Tibial nerve (tissue), 4 donors: ENCODE measurements around the gene BCR. TPM values are rescaled to one million over a fixed set of nuclear protein-coding genes. Genes with fewer than 3 reads are reported as not detected.

Experiments
- DNase-seq, 2 donors: peaks; one replicate each; pipeline ENCODE4 v3.0.0-alpha.2; 2019; ENCODE audit warnings: low spot score in 2 of 2
- H3K27ac ChIP-seq, 4 donors: fragments of 200-600 bp; sonication (generic) in 3 of 4; one replicate each; pipeline ENCODE4 v1.5.1; 2017 to 2019; ENCODE audit warnings: mild to moderate bottlenecking in 1 of 4
- H3K27me3 ChIP-seq, 2 donors: fragments of 200-600 bp; sonication (generic) in 1 of 2; one replicate each; pipeline versions ENCODE4 v1.5.1 to v1.6.0; 2017 to 2019
- H3K36me3 ChIP-seq, 3 donors: fragments of 200-600 bp; sonication (generic); one replicate each; pipeline ENCODE4 v1.5.1; 2018 to 2019
- H3K4me1 ChIP-seq, 4 donors: fragments of 200-600 bp; sonication (generic) in 3 of 4; one replicate each; pipeline ENCODE4 v1.5.1; 2017 to 2019
- H3K4me3 ChIP-seq, 4 donors: fragments of 200-600 bp; sonication (generic) in 3 of 4; one replicate each; pipeline ENCODE4 v1.5.1; 2017 to 2019; ENCODE audit warnings: mild to moderate bottlenecking in 1 of 4, moderate library complexity in 1 of 4
- H3K9me3 ChIP-seq, 4 donors: fragments of 200-600 bp; sonication (generic) in 3 of 4; one replicate each; pipeline ENCODE4 v1.5.1; 2017 to 2019
- EP300 ChIP-seq, 2 donors: sonication (generic); formaldehyde crosslinking; IDR thresholded peaks; one replicate each; pipeline ENCODE4 v1.6.1; 2017; ENCODE audit warnings: antibody characterized with exemption in 2 of 2, mild to moderate bottlenecking in 1 of 2
- POLR2A ChIP-seq, 2 donors: fragments of 450-650 bp; IDR thresholded peaks; one replicate each; pipeline ENCODE4 v1.6.1; 2017; ENCODE audit warnings: antibody characterized with exemption in 2 of 2, mild to moderate bottlenecking in 2 of 2, moderate library complexity in 2 of 2
- WGBS, 2 donors: methylation state at CpG; one replicate each; pipeline ENCODE4 v1.1.5; 2018; 5-methylcytosine and 5-hydroxymethylcytosine counted together
- total RNA-seq, 4 donors: library from RNA; depleted of rRNA; stranded (reverse); fragments of >200 nt; gene quantifications; one replicate each; pipeline ENCODE4 v1.1.0, GENCODE V29; 2016
- TF ChIP-seq, protein P1 (sequence below), 5 experiments: fragments of 200-600 bp in 3 of 5; fragments of 450-650 bp in 2 of 5; sonication (generic) in 3 of 5; IDR thresholded peaks; one replicate each; pipeline ENCODE4 v1.5.1; 2016 to 2019; ENCODE audit warnings: antibody characterized with exemption in 5 of 5, mild to moderate bottlenecking in 3 of 5, moderate library complexity in 2 of 5

BCR gene
- total RNA-seq, 4 donors from 2014 or later: 99.0 to 174 (median 120) TPM

- no peaks in the 10 kb centered on the region for H3K9me3 ChIP-seq
- 62 to 85% methylated on average over 8 to 11 of the region's 11 CpGs for WGBS, 2 donors
- no peaks in the 10 kb centered on the region for H3K27me3 ChIP-seq
- peaks cover 0 to 59% (median 0%) of the 10 kb centered on the region in 3 donors for H3K36me3 ChIP-seq
- H3K27ac ChIP-seq: peak overlapping the region; percentile 69 to 91 (median 82)
- peaks cover 0 to 77% (median 48%) of the 10 kb centered on the region in 4 donors for H3K4me1 ChIP-seq
- no peak for DNase-seq
- TF ChIP-seq EP300 (IDR thresholded peaks at IDR 0.05) (no peak), POLR2A (IDR thresholded peaks at IDR 0.05) (no peak)
- TF ChIP-seq, protein P1, sequence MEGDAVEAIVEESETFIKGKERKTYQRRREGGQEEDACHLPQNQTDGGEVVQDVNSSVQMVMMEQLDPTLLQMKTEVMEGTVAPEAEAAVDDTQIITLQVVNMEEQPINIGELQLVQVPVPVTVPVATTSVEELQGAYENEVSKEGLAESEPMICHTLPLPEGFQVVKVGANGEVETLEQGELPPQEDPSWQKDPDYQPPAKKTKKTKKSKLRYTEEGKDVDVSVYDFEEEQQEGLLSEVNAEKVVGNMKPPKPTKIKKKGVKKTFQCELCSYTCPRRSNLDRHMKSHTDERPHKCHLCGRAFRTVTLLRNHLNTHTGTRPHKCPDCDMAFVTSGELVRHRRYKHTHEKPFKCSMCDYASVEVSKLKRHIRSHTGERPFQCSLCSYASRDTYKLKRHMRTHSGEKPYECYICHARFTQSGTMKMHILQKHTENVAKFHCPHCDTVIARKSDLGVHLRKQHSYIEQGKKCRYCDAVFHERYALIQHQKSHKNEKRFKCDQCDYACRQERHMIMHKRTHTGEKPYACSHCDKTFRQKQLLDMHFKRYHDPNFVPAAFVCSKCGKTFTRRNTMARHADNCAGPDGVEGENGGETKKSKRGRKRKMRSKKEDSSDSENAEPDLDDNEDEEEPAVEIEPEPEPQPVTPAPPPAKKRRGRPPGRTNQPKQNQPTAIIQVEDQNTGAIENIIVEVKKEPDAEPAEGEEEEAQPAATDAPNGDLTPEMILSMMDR (IDR thresholded peaks at IDR 0.05): no peak
- H3K4me3 ChIP-seq: no peak overlapping the region
These were observed 102.7 kb downstream of the BCR start for GRCh38 chr22:23282986-23283385.

DNA sequence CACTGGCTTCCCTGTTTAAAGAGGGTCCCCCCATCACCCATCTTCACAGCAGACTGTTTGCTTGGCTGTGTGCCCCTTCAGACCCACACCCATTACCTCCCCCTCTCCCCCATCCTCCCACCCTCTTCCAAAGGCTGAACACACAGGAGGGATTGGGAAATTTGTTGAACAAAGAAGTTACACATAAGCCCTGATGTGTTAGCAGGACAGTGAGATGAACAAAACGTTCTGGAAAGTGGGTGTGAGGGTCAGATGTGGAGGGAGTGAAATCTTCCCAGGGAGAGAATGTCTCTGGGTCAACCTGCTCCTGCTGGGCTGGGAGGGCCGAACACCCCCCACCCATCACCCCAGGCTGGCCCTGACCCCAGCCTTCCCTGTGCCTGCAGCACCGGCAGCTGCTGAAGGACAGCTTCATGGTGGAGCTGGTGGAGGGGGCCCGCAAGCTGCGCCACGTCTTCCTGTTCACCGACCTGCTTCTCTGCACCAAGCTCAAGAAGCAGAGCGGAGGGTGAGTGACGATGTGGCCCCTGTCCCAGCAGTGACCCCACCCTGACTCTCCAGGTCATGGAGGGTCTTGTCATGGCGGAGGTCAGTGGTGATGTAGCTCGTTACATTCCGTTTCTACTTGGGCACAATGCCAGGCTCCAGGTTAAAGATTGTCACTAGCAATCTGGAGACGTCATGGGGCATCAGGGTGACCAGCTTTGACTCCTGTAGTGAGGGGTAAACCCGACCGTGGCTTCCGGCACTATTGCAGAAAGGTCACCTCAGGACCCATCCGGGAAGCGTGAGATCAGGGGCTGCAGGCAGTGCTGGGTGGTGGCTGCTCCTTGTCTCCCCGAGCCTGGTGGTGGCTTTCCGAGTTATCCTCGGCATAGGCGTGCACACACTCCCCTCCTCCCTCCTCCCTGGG is 103.5 kb downstream of the BCR start:
- H3K4me3 ChIP-seq: peak overlapping the region in 2 of 4 donors; percentile 0 to 18
- peak; percentile 91 to 94 for TF ChIP-seq EP300 (IDR thresholded peaks at IDR 0.05)
- TF ChIP-seq, protein P1 (IDR thresholded peaks at IDR 0.05): no peak
- H3K36me3 ChIP-seq: peaks cover 0 to 61% (median 0%) of the 10 kb centered on the region in 3 donors
- H3K27ac ChIP-seq: peak overlapping the region; percentile 69 to 91 (median 82)
- no peaks in the 10 kb centered on the region for H3K27me3 ChIP-seq
- WGBS, 2 donors: 59 to 66% methylated on average over 19 to 21 of the region's 22 CpGs
- no peaks in the 10 kb centered on the region for H3K9me3 ChIP-seq
- H3K4me1 ChIP-seq: peaks cover 0 to 73% (median 47%) of the 10 kb centered on the region in 4 donors
- peak in 1 of 2 donors; percentile 51 for DNase-seq

- no peak for DNase-seq
- H3K4me1 ChIP-seq: peaks cover 0 to 73% (median 44%) of the 10 kb centered on the region in 4 donors
- WGBS, 2 donors: 89 to 93% methylated on average over 8 to 9 of the region's 10 CpGs
- peaks cover 0 to 68% (median 2%) of the 10 kb centered on the region in 3 donors for H3K36me3 ChIP-seq
- no peak for TF ChIP-seq EP300 (IDR thresholded peaks at IDR 0.05)
- TF ChIP-seq, protein P1 (IDR thresholded peaks at IDR 0.05): no peak
- no peak for TF ChIP-seq POLR2A (IDR thresholded peaks at IDR 0.05)
- H3K27ac ChIP-seq: peak overlapping the region; percentile 69 to 91 (median 82)
- H3K27me3 ChIP-seq: no peaks in the 10 kb centered on the region
- H3K4me3 ChIP-seq: peak overlapping the region in 1 of 4 donors; percentile 18
- no peaks in the 10 kb centered on the region for H3K9me3 ChIP-seq
These were observed 104.3 kb downstream of the BCR start for GRCh38 chr22:23284504-23285033.

GRCh38 chr22:23285236-23285635 is 104.9 kb downstream of the BCR start:
- no peaks in the 10 kb centered on the region for H3K9me3 ChIP-seq
- no peak for TF ChIP-seq POLR2A (IDR thresholded peaks at IDR 0.05)
- peak overlapping the region; percentile 69 to 91 (median 82) for H3K27ac ChIP-seq
- no peak for DNase-seq
- no peak overlapping the region for H3K4me3 ChIP-seq
- no peaks in the 10 kb centered on the region for H3K27me3 ChIP-seq
- H3K4me1 ChIP-seq: peaks cover 0 to 74% (median 47%) of the 10 kb centered on the region in 4 donors
- 87 to 92% methylated on average over 7 to 8 of the region's 8 CpGs for WGBS, 2 donors
- H3K36me3 ChIP-seq: peaks cover 0 to 70% (median 2%) of the 10 kb centered on the region in 3 donors

DNA sequence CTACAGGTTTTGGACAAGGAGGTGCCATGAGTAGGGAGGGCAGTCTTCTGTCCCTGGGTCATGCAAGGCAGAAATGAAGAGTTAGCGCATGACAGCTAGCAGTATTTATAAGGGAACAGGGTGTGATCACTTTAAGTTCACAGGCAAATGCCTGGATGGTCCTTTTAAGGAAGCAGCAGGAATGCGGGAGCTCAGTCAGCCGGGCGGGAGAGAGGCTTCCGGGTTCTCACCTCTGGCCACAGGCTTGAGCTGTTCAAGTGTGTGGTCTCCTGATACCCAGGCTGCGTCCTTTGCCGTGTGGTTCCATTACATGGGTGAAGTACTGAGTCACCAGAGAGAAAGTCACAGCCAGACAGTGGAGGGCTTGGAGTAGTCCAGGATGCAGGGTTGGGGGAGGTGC is 105.4 kb downstream of the BCR start:
- DNase-seq: no peak
- no peaks in the 10 kb centered on the region for H3K27me3 ChIP-seq
- H3K4me1 ChIP-seq: peaks cover 0 to 79% (median 52%) of the 10 kb centered on the region in 4 donors
- TF ChIP-seq, protein P1 (IDR thresholded peaks at IDR 0.05): no peak
- TF ChIP-seq EP300 (IDR thresholded peaks at IDR 0.05) (no peak), POLR2A (IDR thresholded peaks at IDR 0.05) (no peak)
- peak overlapping the region; percentile 8 to 91 (median 82) for H3K27ac ChIP-seq
- WGBS, 2 donors: 71 to 84% methylated on average over 7 of the region's 7 CpGs
- peaks cover 0 to 70% (median 2%) of the 10 kb centered on the region in 3 donors for H3K36me3 ChIP-seq
- H3K4me3 ChIP-seq: no peak overlapping the region
- H3K9me3 ChIP-seq: no peaks in the 10 kb centered on the region
